Left kidney (tissue), 2 donors: ENCODE data around the gene NKX2-3. TPM values are rescaled to one million over a fixed set of nuclear protein-coding genes. Genes with fewer than 3 reads are reported as not detected.

ENCODE experiments used
- DNase-seq: peaks from one replicate; pipeline ENCODE4 v3.0.0-alpha.2; 2013
- polyA plus RNA-seq: library from polyadenylated mRNA; unstranded; fragments of 120-200 nt; gene quantifications from one replicate; pipeline ENCODE4 v1.2.1, GENCODE V29; 2013; ENCODE audit not compliant: insufficient read length

The NKX2-3 gene
- polyA plus RNA-seq, 1 donor = not detected

- DNase-seq = no peak
Measured at GRCh38 chr10:99526861-99527504, 5.8 kb upstream of the NKX2-3 start.

- DNase-seq = no peak
Measured at GRCh38 chr10:99527526-99528493, 4.9 kb upstream of the NKX2-3 start.

GRCh38 chr10:99528494-99529441 lies 4.0 kb upstream of the NKX2-3 start:
- no peak for DNase-seq

- no peak for DNase-seq
Measured at GRCh38 chr10:99529591-99530107, 3.1 kb upstream of the NKX2-3 start.

- DNase-seq = no peak
Measured at GRCh38 chr10:99530108-99531025, 2.4 kb upstream of the NKX2-3 start.

- no peak for DNase-seq
Measured at GRCh38 chr10:99531026-99531695, 1.6 kb upstream of the NKX2-3 start.

GRCh38 chr10:99531696-99532593 lies 797 bp upstream of the NKX2-3 start:
- no peak for DNase-seq

- DNase-seq = no peak
Measured at GRCh38 chr10:99533496-99534449, 1.0 kb downstream of the NKX2-3 start.

- no peak for DNase-seq
Measured at GRCh38 chr10:99534450-99534938, 1.8 kb downstream of the NKX2-3 start.

GRCh38 chr10:99534939-99535763 lies 2.4 kb downstream of the NKX2-3 start:
- no peak for DNase-seq

- no peak for DNase-seq
Measured at GRCh38 chr10:99535764-99536337, 3.1 kb downstream of the NKX2-3 start.

GRCh38 chr10:99536338-99537085 lies 3.8 kb downstream of the NKX2-3 start:
- no peak for DNase-seq

GRCh38 chr10:99537086-99537988 lies 4.6 kb downstream of the NKX2-3 start:
- DNase-seq = no peak
